Transverse colon (tissue), 4 donors: ENCODE data around the gene SPTBN4. TPM values are rescaled to one million over a fixed set of nuclear protein-coding genes. Genes with fewer than 3 reads are reported as not detected.

Experiments
- DNase-seq: peaks from one replicate; pipeline ENCODE4 v3.0.0-alpha.2; 2019
- H3K27ac ChIP-seq, 4 donors: fragments of 200-600 bp; sonication (generic); 2 replicates each; pipeline ENCODE4 v1.5.1; 2016 to 2018; ENCODE audit warnings: inconsistent platforms in 4 of 4
- H3K27me3 ChIP-seq: fragments of 200-600 bp; sonication (generic); 2 replicates; pipeline ENCODE4 v1.5.1; 2017; ENCODE audit warnings: inconsistent platforms
- H3K36me3 ChIP-seq, 4 donors: fragments of 200-600 bp; sonication (generic); 2 replicates each; pipeline ENCODE4 v1.5.1; 2017 to 2019; ENCODE audit warnings: inconsistent platforms in 4 of 4
- H3K4me1 ChIP-seq, 4 donors: fragments of 200-600 bp; sonication (generic); 2 replicates each; pipeline ENCODE4 v1.5.1; 2017 to 2020; ENCODE audit warnings: inconsistent platforms in 4 of 4
- H3K4me3 ChIP-seq, 4 donors: fragments of 200-600 bp; sonication (generic); 1 replicate in 1 of 4; 2 replicates in 3 of 4; pipeline versions ENCODE4 v1.5.1 to v1.6.1; 2017 to 2019; ENCODE audit warnings: inconsistent platforms in 4 of 4
- H3K9me3 ChIP-seq, 2 donors: fragments of 200-600 bp; sonication (generic); 2 replicates each; pipeline ENCODE4 v1.5.1; 2017 to 2019; ENCODE audit warnings: inconsistent platforms in 2 of 2
- CTCF ChIP-seq, 5 experiments: fragments of 200-600 bp in 3 of 5; fragments of 450-650 bp in 2 of 5; sonication (generic) in 3 of 5; IDR thresholded peaks; 1 replicate in 2 of 5; 2 replicates in 3 of 5; pipeline ENCODE4 v1.5.1; 2016 to 2017; ENCODE audit warnings: antibody characterized with exemption in 5 of 5, inconsistent platforms in 3 of 5, mild to moderate bottlenecking in 2 of 5, moderate library complexity in 1 of 5
- EP300 ChIP-seq: sonication (generic); formaldehyde crosslinking; IDR thresholded peaks from one replicate; pipeline ENCODE4 v1.6.1; 2017; ENCODE audit warnings: antibody characterized with exemption, low read depth
- POLR2A ChIP-seq: fragments of 450-650 bp; IDR thresholded peaks from one replicate; pipeline ENCODE4 v1.6.1; 2016; ENCODE audit warnings: antibody characterized with exemption, mild to moderate bottlenecking, moderate library complexity
- POLR2AphosphoS5 ChIP-seq, 3 donors: sonication (generic); formaldehyde crosslinking; IDR thresholded peaks; one replicate each; pipeline ENCODE4 v1.6.1; 2016; ENCODE audit warnings: antibody characterized with exemption in 3 of 3
- WGBS, 2 donors: methylation state at CpG; one replicate each; pipeline ENCODE4 v1.1.5; 2018; ENCODE audit warnings: low coverage in 1 of 2; 5-methylcytosine and 5-hydroxymethylcytosine counted together
- in situ Hi-C, 4 donors: fragments of 200-750 bp; cut with MboI; loops; one replicate each; pipeline versions ENCODE4 v1.15.0 to v1.15.1; 2017; ENCODE audit warnings: low sequenced_read_pairs in 3 of 4, low pct_ligation_motif_present in 1 of 4, low pct_unique_long_range_greater_than_20kb in 1 of 4
- intact Hi-C: fragments of 100-400 bp; cut with DNase I; formaldehyde crosslinking; loops from one replicate; pipeline ENCODE4 v1.15.1; 2023; ENCODE audit warnings: low total_unique reads
- total RNA-seq, 4 donors: library from RNA; depleted of rRNA; stranded (reverse); fragments of >200 nt; gene quantifications; one replicate each; pipeline ENCODE4 v1.1.0, GENCODE V29; 2016

Gene SPTBN4
- total RNA-seq, 4 donors from 2014 or later, result under 0.01 to 1.5 (median 0.99) TPM

GRCh38 chr19:40617961-40618360, 151.2 kb downstream of the SPTBN4 start:
- peaks cover 0 to 21% (median 3%) of the 10 kb centered on the region in 4 donors for H3K36me3 ChIP-seq
- peaks cover 0 to 32% (median 19%) of the 10 kb centered on the region in 4 donors for H3K4me1 ChIP-seq
- WGBS, 2 donors, result 88 to 93% methylated on average over 4 of the region's 4 CpGs
- no peak overlapping the region for H3K4me3 ChIP-seq
- H3K9me3 ChIP-seq, result no peaks in the 10 kb centered on the region
- in situ Hi-C loops, result no loop called here
- TF ChIP-seq POLR2A, result no peak
- TF ChIP-seq POLR2AphosphoS5 (IDR thresholded peaks at IDR 0.05), result no peak
- no peak for TF ChIP-seq EP300
- no peak for TF ChIP-seq CTCF (IDR thresholded peaks at IDR 0.05)
- H3K27me3 ChIP-seq, result no peaks in the 10 kb centered on the region
- no peak overlapping the region for H3K27ac ChIP-seq
- intact Hi-C loops, result no loop called here
- DNase-seq, result no peak

GRCh38 chr19:40619333-40620160, 152.7 kb downstream of the SPTBN4 start:
- peaks cover 0 to 21% (median 3%) of the 10 kb centered on the region in 4 donors for H3K36me3 ChIP-seq
- H3K4me3 ChIP-seq, result no peak overlapping the region
- intact Hi-C loops (no loop called here), in situ Hi-C loops (no loop called here)
- H3K4me1 ChIP-seq, result peaks cover 0 to 18% (median 12%) of the 10 kb centered on the region in 4 donors
- H3K27ac ChIP-seq, result no peak overlapping the region
- DNase-seq, result no peak
- WGBS, 2 donors, result 79 to 80% methylated on average over 5 to 10 of the region's 11 CpGs
- H3K9me3 ChIP-seq, result no peaks in the 10 kb centered on the region
- H3K27me3 ChIP-seq, result no peaks in the 10 kb centered on the region
- TF ChIP-seq CTCF (IDR thresholded peaks at IDR 0.05) (no peak), POLR2A (no peak), EP300 (no peak), POLR2AphosphoS5 (IDR thresholded peaks at IDR 0.05) (no peak)

GRCh38 chr19:40620161-40620485, 153.3 kb downstream of the SPTBN4 start:
- WGBS, 2 donors, result 90 to 95% methylated on average over 6 to 8 of the region's 8 CpGs
- H3K4me1 ChIP-seq, result peaks cover 0 to 12% (median 7%) of the 10 kb centered on the region in 4 donors
- in situ Hi-C loops (no loop called here), intact Hi-C loops (no loop called here)
- no peaks in the 10 kb centered on the region for H3K27me3 ChIP-seq
- no peaks in the 10 kb centered on the region for H3K9me3 ChIP-seq
- peaks cover 0 to 21% (median 3%) of the 10 kb centered on the region in 4 donors for H3K36me3 ChIP-seq
- no peak overlapping the region for H3K27ac ChIP-seq
- no peak for DNase-seq
- no peak overlapping the region for H3K4me3 ChIP-seq
- TF ChIP-seq EP300 (no peak), POLR2AphosphoS5 (IDR thresholded peaks at IDR 0.05) (no peak), POLR2A (no peak), CTCF (IDR thresholded peaks at IDR 0.05) (no peak)

GRCh38 chr19:40621283-40621682, 154.5 kb downstream of the SPTBN4 start:
- peaks cover 0 to under 1% (median 0%) of the 10 kb centered on the region in 4 donors for H3K4me1 ChIP-seq
- H3K9me3 ChIP-seq, result no peaks in the 10 kb centered on the region
- H3K27ac ChIP-seq, result no peak overlapping the region
- intact Hi-C loops (no loop called here), in situ Hi-C loops (no loop called here)
- no peak for DNase-seq
- H3K4me3 ChIP-seq, result no peak overlapping the region
- no peaks in the 10 kb centered on the region for H3K27me3 ChIP-seq
- WGBS, 2 donors, result 50% methylated on average over 2 of the region's 2 CpGs; no CpG with 5 or more reads in 1 of the 2 donors
- TF ChIP-seq POLR2AphosphoS5 (IDR thresholded peaks at IDR 0.05) (no peak), POLR2A (no peak), CTCF (IDR thresholded peaks at IDR 0.05) (no peak)
- peaks cover 0 to 21% (median 5%) of the 10 kb centered on the region in 4 donors for H3K36me3 ChIP-seq
